H1 (cell line): ENCODE results near the gene HAS3. TPM values are rescaled to one million over a fixed set of nuclear protein-coding genes. Genes with fewer than 3 reads are reported as not detected.

Experiments used
- CTCF ChIA-PET: fragments of 300-600 bp; sonication (Branson Sonifier 250); formaldehyde crosslinking; loops from one replicate; lab custom pipeline; 2021; ENCODE audit not compliant: partially characterized antibody; lab: Charles Lee
- POLR2A ChIA-PET: fragments of 300-600 bp; sonication (Branson Sonifier 250); formaldehyde crosslinking; loops from one replicate; lab custom pipeline; 2021; ENCODE audit warnings: inconsistent platforms; ENCODE audit not compliant: partially characterized antibody; lab: Charles Lee
- DNase-seq, 2 experiments: peaks; one replicate each; pipeline versions ENCODE4 v3.0.0 to v3.0.0-alpha.2; 2010 to 2022; ENCODE audit warnings: low spot score in 2 of 2, low read depth in 1 of 2, mixed read lengths in 1 of 2
- FAIRE-seq: peaks from 2 replicates; lab custom pipeline; 2011; peaks lifted over from hg19 to GRCh38; lab: Jason Lieb, UNC
- H2AFZ ChIP-seq: 2 replicates; pipeline ENCODE4 v1.8.1; 2012; ENCODE audit warnings: low read length, inconsistent platforms
- H2AK5ac ChIP-seq: 2 replicates; pipeline ENCODE4 v1.6.1; 2013; ENCODE audit warnings: low read depth, low read length
- H2BK120ac ChIP-seq: replicated peaks from 2 replicates; pipeline ENCODE3; 2013; ENCODE audit warnings: low read depth, low read length, inconsistent platforms
- H2BK12ac ChIP-seq: 2 replicates; pipeline ENCODE4 v1.6.1; 2013; ENCODE audit warnings: low read depth, low read length
- H2BK15ac ChIP-seq: 2 replicates; pipeline ENCODE4 v1.6.1; 2013; ENCODE audit warnings: low read length
- H2BK20ac ChIP-seq: 2 replicates; pipeline ENCODE4 v1.6.1; 2013; ENCODE audit warnings: low read length
- H2BK5ac ChIP-seq: 2 replicates; pipeline ENCODE4 v1.6.1; 2013; ENCODE audit warnings: low read depth, low read length
- H3K14ac ChIP-seq: 2 replicates; pipeline ENCODE4 v1.6.1; 2013; ENCODE audit warnings: inconsistent platforms; ENCODE audit not compliant: insufficient read length
- H3K18ac ChIP-seq: 2 replicates; pipeline ENCODE4 v1.6.1; 2013; ENCODE audit warnings: low read length; ENCODE audit errors: extremely low read depth
- H3K23ac ChIP-seq: 2 replicates; pipeline ENCODE4 v1.6.1; 2013; ENCODE audit warnings: inconsistent platforms; ENCODE audit not compliant: insufficient read length
- H3K23me2 ChIP-seq: 2 replicates; pipeline ENCODE4 v1.6.1; 2013; ENCODE audit warnings: low read depth, low read length
- H3K27ac ChIP-seq: 2 replicates; pipeline ENCODE4 v1.6.1; 2011; ENCODE audit warnings: low read depth, low read length, inconsistent platforms
- H3K27me3 ChIP-seq, 4 experiments: replicated peaks in 1 of 4; 1 replicate in 1 of 4; 2 replicates in 3 of 4; pipeline versions ENCODE4 v1.6.1 to v1.8.1; 2011 to 2013; ENCODE audit warnings: low read length in 3 of 4, mild to moderate bottlenecking in 3 of 4, inconsistent platforms in 2 of 4, mixed read lengths in 2 of 4, moderate library complexity in 1 of 4; ENCODE audit not compliant: control insufficient read depth in 3 of 4, insufficient read depth in 3 of 4; ENCODE audit errors: extremely low read depth in 1 of 4
- H3K36me3 ChIP-seq, 4 experiments: 2 replicates each; pipeline versions ENCODE4 v1.6.1 to v1.8.1; 2011 to 2013; ENCODE audit warnings: mild to moderate bottlenecking in 4 of 4, low read length in 3 of 4, moderate library complexity in 2 of 4, control low read depth in 1 of 4, inconsistent platforms in 1 of 4; ENCODE audit not compliant: insufficient read depth in 4 of 4, control insufficient read depth in 2 of 4
- H3K4ac ChIP-seq: replicated peaks from 2 replicates; pipeline ENCODE3; 2013; ENCODE audit warnings: low read length, low read depth, mixed read lengths, inconsistent platforms; ENCODE audit not compliant: insufficient read length
- H3K4me1 ChIP-seq, 4 experiments: replicated peaks in 1 of 4; 1 replicate in 1 of 4; 2 replicates in 3 of 4; pipeline versions ENCODE4 v1.6.1 to v1.8.1; 2011 to 2013; ENCODE audit warnings: low read length in 3 of 4, inconsistent platforms in 2 of 4, mixed read lengths in 1 of 4; ENCODE audit not compliant: insufficient read depth in 4 of 4, control insufficient read depth in 3 of 4
- H3K4me2 ChIP-seq, 2 experiments: 2 replicates each; pipeline versions ENCODE4 v1.6.1 to v1.8.1; 2011 to 2013; ENCODE audit warnings: low read depth in 2 of 2, low read length in 2 of 2, control low read depth in 1 of 2, inconsistent platforms in 1 of 2, mild to moderate bottlenecking in 1 of 2; ENCODE audit not compliant: insufficient read depth in 1 of 2
- H3K4me3 ChIP-seq, 4 experiments: fragments of 200-600, 300-600 bp in 1 of 4; sonication (generic), shearing (Covaris generic), sonication (Bioruptor Twin) in 1 of 4; 2 replicates each; pipeline versions ENCODE4 v1.5.1 to v1.8.1; 2011 to 2016; ENCODE audit warnings: low read length in 4 of 4, low read depth in 3 of 4, control low read depth in 2 of 4, inconsistent platforms in 2 of 4, mild to moderate bottlenecking in 2 of 4, mixed read lengths in 1 of 4, moderate library complexity in 1 of 4; ENCODE audit not compliant: insufficient read depth in 2 of 4; ENCODE audit errors: extremely low read depth in 1 of 4
- H3K56ac ChIP-seq: replicated peaks from 2 replicates; pipeline ENCODE3; 2013; ENCODE audit warnings: low read depth, mild to moderate bottlenecking, mixed read lengths, low read length, inconsistent platforms; ENCODE audit not compliant: insufficient read length
- H3K79me1 ChIP-seq: 2 replicates; pipeline ENCODE4 v1.6.1; 2013; ENCODE audit warnings: low read depth, low read length, control low read depth
- H3K79me2 ChIP-seq, 2 experiments: 2 replicates each; pipeline versions ENCODE4 v1.6.1 to v1.8.1; 2012 to 2013; ENCODE audit warnings: low read length in 2 of 2, mild to moderate bottlenecking in 2 of 2, inconsistent platforms in 1 of 2; ENCODE audit not compliant: insufficient read depth in 2 of 2, control insufficient read depth in 1 of 2
- H3K9ac ChIP-seq, 4 experiments: replicated peaks in 1 of 4; 1 replicate in 1 of 4; 2 replicates in 3 of 4; pipeline versions ENCODE4 v1.6.1 to v1.8.1; 2011 to 2013; ENCODE audit warnings: low read depth in 3 of 4, low read length in 3 of 4, control low read depth in 2 of 4, mild to moderate bottlenecking in 2 of 4, moderate library complexity in 2 of 4, inconsistent platforms in 1 of 4; ENCODE audit errors: extremely low read depth in 1 of 4
- H3K9me3 ChIP-seq, 2 experiments: 2 replicates each; pipeline versions ENCODE4 v1.6.1 to v1.8.1; 2012 to 2013; ENCODE audit warnings: mild to moderate bottlenecking in 2 of 2, moderate library complexity in 2 of 2, control low read depth in 1 of 2, inconsistent platforms in 1 of 2, low read depth in 1 of 2, low read length in 1 of 2, mixed read lengths in 1 of 2; ENCODE audit not compliant: insufficient read depth in 2 of 2
- H4K20me1 ChIP-seq, 2 experiments: replicated peaks in 1 of 2; 2 replicates each; pipeline versions ENCODE3 to v1.8.1; 2011 to 2013; ENCODE audit warnings: inconsistent platforms in 2 of 2, low read length in 2 of 2, mild to moderate bottlenecking in 1 of 2; ENCODE audit not compliant: insufficient read depth in 2 of 2, control insufficient read depth in 1 of 2
- H4K5ac ChIP-seq: 2 replicates; pipeline ENCODE4 v1.6.1; 2013; ENCODE audit warnings: low read length, low read depth, mixed read lengths, inconsistent platforms; ENCODE audit not compliant: insufficient read length
- H4K8ac ChIP-seq: 2 replicates; pipeline ENCODE4 v1.8.0; 2013; ENCODE audit warnings: mild to moderate bottlenecking, moderate library complexity, low read length, inconsistent platforms; ENCODE audit not compliant: insufficient read depth; ENCODE audit errors: extremely low read depth
- H4K91ac ChIP-seq: replicated peaks from 2 replicates; pipeline ENCODE3; 2013; ENCODE audit warnings: low read length, mixed read lengths, inconsistent platforms; ENCODE audit not compliant: insufficient read length
- ATF3 ChIP-seq: IDR thresholded peaks from 2 replicates; pipeline ENCODE4 v1.6.1; 2011; ENCODE audit warnings: low read depth, mild to moderate bottlenecking, low read length; ENCODE audit not compliant: insufficient read depth
- EGR1 ChIP-seq: IDR thresholded peaks from 2 replicates; pipeline ENCODE4 v1.6.1; 2011; ENCODE audit warnings: low read depth, low read length, borderline replicate concordance
- EP300 ChIP-seq, 2 experiments: IDR thresholded peaks; 1 replicate in 1 of 2; 2 replicates in 1 of 2; pipeline ENCODE4 v1.6.1; 2011 to 2012; ENCODE audit warnings: low read depth in 2 of 2, low read length in 2 of 2, mild to moderate bottlenecking in 2 of 2, borderline replicate concordance in 1 of 2, inconsistent platforms in 1 of 2, moderate library complexity in 1 of 2
- JUND ChIP-seq: IDR thresholded peaks from 2 replicates; pipeline ENCODE4 v1.6.1; 2011; ENCODE audit warnings: mild to moderate bottlenecking, improper control_type of control experiment, low read length
- KDM1A ChIP-seq: fragments of 200-600, 300-600 bp; sonication (generic); IDR thresholded peaks from 2 replicates; pipeline ENCODE4 v1.7.1; 2016; ENCODE audit warnings: mild to moderate bottlenecking, low read length, borderline replicate concordance
- MAX ChIP-seq: IDR thresholded peaks from 2 replicates; pipeline ENCODE4 v1.6.1; 2012; ENCODE audit warnings: inconsistent platforms
- NRF1 ChIP-seq: IDR thresholded peaks from 2 replicates; pipeline ENCODE4 v1.6.1; 2011; ENCODE audit warnings: mild to moderate bottlenecking, low read depth, low read length, improper control_type of control experiment
- PHF8 ChIP-seq: fragments of 200-600 bp; sonication (generic); conservative IDR thresholded peaks from 2 replicates; pipeline ENCODE4 v1.7.1; 2012; ENCODE audit warnings: low read depth, mild to moderate bottlenecking, inconsistent platforms, low read length, moderate library complexity
- RAD21 ChIP-seq, 2 experiments: IDR thresholded peaks in 1 of 2; conservative IDR thresholded peaks in 1 of 2; 2 replicates each; pipeline ENCODE4 v1.6.1; 2011; ENCODE audit warnings: low read depth in 2 of 2, low read length in 2 of 2, improper control_type of control experiment in 1 of 2, inconsistent platforms in 1 of 2, mild to moderate bottlenecking in 1 of 2, moderate library complexity in 1 of 2
- RBBP5 ChIP-seq: IDR thresholded peaks from 2 replicates; pipeline ENCODE4 v1.7.1; 2012; ENCODE audit warnings: low read depth, mild to moderate bottlenecking, inconsistent platforms, low read length, moderate library complexity, borderline replicate concordance
- TAF1 ChIP-seq: IDR thresholded peaks from 2 replicates; pipeline ENCODE4 v1.6.1; 2011; ENCODE audit warnings: mild to moderate bottlenecking, low read depth, low read length
- WGBS, 2 experiments: shearing (Covaris generic) in 1 of 2; methylation state at CpG; one replicate each; pipeline versions ENCODE4 v1.1.6 to v1.1.7; 2013 to 2015; ENCODE audit warnings: low lambda C conversion rate in 2 of 2, mixed read lengths in 2 of 2, inconsistent platforms in 1 of 2, low coverage in 1 of 2, missing lambda C conversion rate in 1 of 2; ENCODE audit not compliant: insufficient replicate concordance in 2 of 2, insufficient coverage in 1 of 2, insufficient read length in 1 of 2; ENCODE audit errors: extremely low coverage in 1 of 2, missing lambda C conversion rate in 1 of 2; 5-methylcytosine and 5-hydroxymethylcytosine counted together
- polyA plus RNA-seq, 7 experiments: library from polyadenylated mRNA; depleted of rRNA in 3 of 7; stranded (reverse) in 5 of 7; unstranded in 2 of 7; fragments of >200 nt in 5 of 7; fragments of 200-250 nt in 2 of 7; gene quantifications; 1 replicate in 5 of 7; 2 replicates in 1 of 7; 4 replicates in 1 of 7; pipeline versions ENCODE4 v1.2.1 to v1.2.3, GENCODE V29; 2011 to 2013; ENCODE audit warnings: missing spikeins in 2 of 7, mixed read lengths in 2 of 7
- total RNA-seq: library from RNA; stranded (reverse); fragmentation: NEBNext Ultra II Directional; extraction: Animal tissue kit (Norgen Biotek cat#: 25700); gene quantifications from 2 replicates; pipeline ENCODE4 v1.2.1, GENCODE V29; 2021

The HAS3 gene
- total and polyA plus RNA-seq, 2 of the 8 experiments (the other 6 are each of a cell fraction or from before 2014, with no cell fraction given) = 32.1 to 69.6 TPM

- CTCF ChIA-PET = interaction anchor here (1.0 to 2.1 kb wide), 4 partner anchors 12 to 36 kb away, joined by 3 to 6 read pairs (median 4); partner anchors contain the start of genes CHTF8 and UTP4
- TF ChIP-seq PHF8 (no peak), TAF1 (no peak), RBBP5 (no peak), KDM1A (no peak), MAX (no peak), ATF3 (no peak), JUND (no peak), EGR1 (no peak), EP300 (IDR thresholded peaks at IDR 0.05; ENCODE audit: borderline replicate concordance in 1 of 2, low read depth in 2 of 2, low read length in 2 of 2) (no peak), RAD21 (IDR thresholded peaks at IDR 0.05 in 1 of 2, conservative IDR thresholded peaks at IDR 0.05 in 1 of 2; ENCODE audit: low read depth in 2 of 2, low read length in 2 of 2) (no peak), NRF1 (no peak)
Observed at GRCh38 chr16:69157196-69157595, 51.7 kb downstream of the HAS3 start.

More at GRCh38 chr16:69157196-69157595, 51.7 kb downstream of the HAS3 start:
- H2BK15ac ChIP-seq = no peak overlapping the region
- no peak overlapping the region for H4K5ac ChIP-seq
- no peak overlapping the region for H2AFZ ChIP-seq
- no peak overlapping the region for H2AK5ac ChIP-seq
- H4K8ac ChIP-seq = no peak overlapping the region
- no peak overlapping the region for H2BK20ac ChIP-seq
- H3K27ac ChIP-seq = no peak overlapping the region
- no peaks in the 10 kb centered on the region for H3K23me2 ChIP-seq
- POLR2A ChIA-PET = interaction anchor here (1.2 to 1.5 kb wide), 3 partner anchors 10 to 30 kb away, joined by 3 to 5 read pairs (median 5); partner anchors contain the start of gene SNTB2
- no peaks in the 10 kb centered on the region for H3K27me3 ChIP-seq
- no peak overlapping the region for H3K4ac ChIP-seq
- H3K9ac ChIP-seq = no peak overlapping the region
- no peak overlapping the region for H3K4me2 ChIP-seq
- DNase-seq (no peak), FAIRE-seq (no peak)
- no peak overlapping the region for H3K14ac ChIP-seq
- peaks cover 0 to 2% of the 10 kb centered on the region in 2 experiments for H4K20me1 ChIP-seq
- 96% methylated on average over 3 of the region's 3 CpGs; no CpG with 5 or more reads in 1 of the 2 experiments for WGBS, 2 experiments
- no peak overlapping the region for H2BK120ac ChIP-seq
- H2BK12ac ChIP-seq = no peak overlapping the region
- no peaks in the 10 kb centered on the region for H3K79me1 ChIP-seq
- H4K91ac ChIP-seq = no peak overlapping the region
- H3K18ac ChIP-seq = no peak overlapping the region
- H3K36me3 ChIP-seq = peaks cover 32 to 84% (median 68%) of the 10 kb centered on the region in 4 experiments
- H3K4me1 ChIP-seq = no peaks in the 10 kb centered on the region
- H3K23ac ChIP-seq = no peak overlapping the region
- H2BK5ac ChIP-seq = no peak overlapping the region
- no peaks in the 10 kb centered on the region for H3K79me2 ChIP-seq
- no peaks in the 10 kb centered on the region for H3K9me3 ChIP-seq
- no peak overlapping the region for H3K56ac ChIP-seq
- no peak overlapping the region for H3K4me3 ChIP-seq
